H54 (cell line): Measurements from ENCODE around the gene DTX4.
"Not testable (repeated sequence)": the region's sequence is repeated elsewhere in the genome, so short reads cannot be mapped to it uniquely, and the experiment has no call there.

Experiments
- DNase-seq: peaks from one replicate; pipeline ENCODE4 v3.0.0; 2011; ENCODE audit warnings: low spot score, mixed read lengths; ENCODE audit not compliant: insufficient read length
- FAIRE-seq: peaks from 3 replicates; lab custom pipeline; 2011; peaks lifted over from hg19 to GRCh38; lab: Jason Lieb, UNC
- POLR2A ChIP-seq: IDR thresholded peaks from 2 replicates; pipeline ENCODE4 v1.6.1; 2011; ENCODE audit warnings: low read depth, mild to moderate bottlenecking, low read length

Gene DTX4

GRCh38 chr11:59171508-59172322 lies at the start of gene DTX4:
Gene DTX4, plus strand, starts transcription at chr11:59172132. Its CDS starts 464 bp downstream, at chr11:59172596.
- peak; percentile 83 for DNase-seq
- TF ChIP-seq POLR2A: no peak
- peak; percentile 53 for FAIRE-seq

- DNase-seq (peak; percentile 52), FAIRE-seq (no peak)
- TF ChIP-seq POLR2A: no peak
Measured at GRCh38 chr11:59135648-59136461, 36.1 kb upstream of the DTX4 start.

- not testable (repeated sequence) for FAIRE-seq, DNase-seq
Measured at GRCh38 chr11:59136551-59136950, 35.4 kb upstream of the DTX4 start.

- no peak for DNase-seq
- FAIRE-seq: no peak
- TF ChIP-seq POLR2A: no peak
Measured at GRCh38 chr11:59137190-59137589, 34.7 kb upstream of the DTX4 start.

GRCh38 chr11:59138643-59139042 lies 33.3 kb upstream of the DTX4 start:
- DNase-seq: no peak
- FAIRE-seq: no peak
- TF ChIP-seq POLR2A: no peak

- TF ChIP-seq POLR2A: no peak
- DNase-seq: no peak
- FAIRE-seq: no peak
Measured at GRCh38 chr11:59141191-59141590, 30.7 kb upstream of the DTX4 start.

- DNase-seq (no peak), FAIRE-seq (no peak)
- no peak for TF ChIP-seq POLR2A
Measured at GRCh38 chr11:59141673-59142460, 30.1 kb upstream of the DTX4 start.

GRCh38 chr11:59142530-59143507 lies 29.1 kb upstream of the DTX4 start, which contains the start of gene FAM111A:
Gene FAM111A, plus strand, starts transcription at chr11:59142856. Its CDS starts 6,017 bp downstream, at chr11:59148873.
- TF ChIP-seq POLR2A: peak; percentile 66
- DNase-seq (peak; percentile 77), FAIRE-seq (peak; percentile 89)

GRCh38 chr11:59144096-59144495 lies 27.8 kb upstream of the DTX4 start:
- FAIRE-seq: no peak
- no peak for TF ChIP-seq POLR2A
- no peak for DNase-seq

GRCh38 chr11:59144579-59145345 lies 27.2 kb upstream of the DTX4 start:
- peak; percentile 50 for TF ChIP-seq POLR2A
- DNase-seq (peak; percentile 50), FAIRE-seq (peak; percentile 84)

- FAIRE-seq (no peak), DNase-seq (no peak)
- no peak for TF ChIP-seq POLR2A
Measured at GRCh38 chr11:59145534-59145933, 26.4 kb upstream of the DTX4 start.

- DNase-seq (no peak), FAIRE-seq (no peak)
- no peak for TF ChIP-seq POLR2A
Measured at GRCh38 chr11:59151761-59152160, 20.2 kb upstream of the DTX4 start.
